GM18909 (cell line): Measurements from ENCODE around the gene PTPRM.

ENCODE experiments used
- ATAC-seq: cut with Tn5 transposase; IDR thresholded peaks from one replicate; pipeline ENCODE4 v1.9.1; 2021; ENCODE audit warnings: mild to moderate bottlenecking; ENCODE audit not compliant: unreplicated experiment, poor library complexity

The PTPRM gene

GRCh38 chr18:8386669-8387380 lies 819.7 kb downstream of the PTPRM start:
- ATAC-seq: no peak

DNA sequence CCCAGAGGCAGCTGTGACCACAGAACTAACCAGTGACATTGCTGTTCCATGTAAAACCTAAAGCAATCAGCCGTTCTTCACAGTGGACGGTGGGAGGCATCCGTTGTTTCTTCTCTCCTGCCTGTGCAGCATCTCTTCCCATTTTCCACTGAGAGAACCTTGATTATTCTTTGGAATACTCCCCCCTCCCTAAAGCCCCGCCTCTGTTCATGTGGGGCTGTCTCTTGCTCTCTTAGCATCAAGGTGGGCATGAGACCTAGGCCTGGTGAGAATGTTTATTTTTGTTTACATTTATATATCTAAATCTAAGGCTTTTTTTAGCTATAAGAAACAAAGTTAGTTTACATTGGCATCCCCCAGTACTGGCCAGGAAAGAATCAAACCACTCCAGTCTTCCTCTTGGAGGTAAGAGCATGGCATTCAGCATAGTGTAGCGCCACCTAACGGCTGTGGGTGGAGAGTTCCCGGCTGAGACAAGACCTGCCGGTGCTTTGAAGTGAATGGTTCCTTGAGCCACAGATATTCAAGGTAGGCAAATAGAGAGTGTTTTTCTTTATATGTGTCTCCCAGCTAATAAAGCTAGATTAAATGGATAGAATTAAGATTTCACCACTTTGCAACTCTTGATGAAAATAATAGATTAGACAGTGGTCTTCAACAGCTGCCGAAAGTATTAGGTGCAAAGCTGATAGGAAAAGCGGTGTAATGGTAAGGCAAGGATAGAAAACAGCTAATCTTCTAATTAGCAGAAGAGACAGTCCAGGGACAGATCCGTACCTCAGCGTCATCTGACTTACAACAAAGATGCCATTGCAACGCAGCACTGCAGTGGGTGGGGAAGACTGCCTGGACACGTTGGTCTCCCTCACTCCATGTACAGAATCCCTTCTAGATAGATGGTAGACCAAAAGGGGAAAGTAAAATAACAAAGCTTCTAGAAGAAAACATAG lies 822.5 kb downstream of the PTPRM start:
- ATAC-seq: no peak

DNA sequence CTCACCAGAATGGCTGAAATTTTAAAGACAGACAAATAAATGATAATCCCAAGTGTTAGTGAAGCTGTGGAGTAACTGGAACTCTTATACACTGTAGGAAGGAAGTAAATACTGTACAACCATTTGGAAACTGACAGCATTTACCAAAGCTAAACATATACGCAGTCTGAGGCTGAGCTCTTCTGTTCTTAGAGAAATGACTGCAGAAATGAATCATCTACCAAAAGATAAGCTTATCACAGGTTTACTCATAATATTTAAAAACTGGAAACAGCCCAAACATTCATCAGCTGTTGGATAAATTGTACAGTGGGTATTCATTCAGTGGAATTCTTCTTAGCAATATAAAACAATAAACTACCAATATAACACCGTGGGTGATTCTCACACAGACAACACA lies 824.0 kb downstream of the PTPRM start:
- ATAC-seq: no peak

DNA sequence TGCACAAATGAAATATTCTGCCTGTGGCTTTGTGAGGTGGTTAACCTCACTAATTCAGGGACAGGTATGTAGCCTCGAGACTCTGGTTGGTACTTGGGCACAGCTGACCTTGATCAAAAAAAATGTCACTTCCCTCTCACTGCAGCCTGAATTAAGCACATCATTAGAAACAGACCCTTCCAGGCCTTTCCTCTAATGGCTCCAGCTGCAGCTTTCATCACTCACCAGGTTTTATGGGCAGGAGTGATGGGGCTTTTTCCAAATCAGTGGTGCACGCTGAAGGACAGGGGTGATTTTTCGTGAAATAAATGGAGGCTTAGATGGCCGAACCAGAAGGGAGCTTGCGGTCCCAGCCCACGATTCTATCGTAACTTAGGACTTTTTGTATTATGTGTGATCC lies 829.1 kb downstream of the PTPRM start:
- ATAC-seq: no peak

DNA sequence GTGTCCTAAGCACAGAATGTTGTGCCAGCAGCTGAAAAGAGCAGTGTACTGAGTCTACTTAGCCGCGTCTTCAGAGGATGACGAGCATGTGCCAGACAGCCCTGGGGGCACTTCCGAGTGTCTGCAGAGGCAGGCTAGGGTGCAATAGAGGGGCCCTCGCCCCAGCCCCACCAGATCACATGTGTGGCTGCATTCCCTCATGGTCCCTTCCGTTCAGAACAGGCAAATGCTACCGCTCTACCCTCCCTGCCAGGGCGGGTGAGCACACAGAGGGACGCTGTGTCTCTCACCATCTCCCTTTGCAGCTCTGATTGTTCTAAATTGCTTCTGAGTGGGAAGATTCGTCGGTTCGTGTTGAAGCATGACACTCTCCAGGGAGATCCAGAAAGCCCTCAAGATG lies 829.9 kb downstream of the PTPRM start:
- no peak for ATAC-seq

GRCh38 chr18:8399138-8399537 lies 832.0 kb downstream of the PTPRM start:
- ATAC-seq: no peak

- ATAC-seq: no peak
These were observed 833.2 kb downstream of the PTPRM start for GRCh38 chr18:8400193-8400752.

DNA sequence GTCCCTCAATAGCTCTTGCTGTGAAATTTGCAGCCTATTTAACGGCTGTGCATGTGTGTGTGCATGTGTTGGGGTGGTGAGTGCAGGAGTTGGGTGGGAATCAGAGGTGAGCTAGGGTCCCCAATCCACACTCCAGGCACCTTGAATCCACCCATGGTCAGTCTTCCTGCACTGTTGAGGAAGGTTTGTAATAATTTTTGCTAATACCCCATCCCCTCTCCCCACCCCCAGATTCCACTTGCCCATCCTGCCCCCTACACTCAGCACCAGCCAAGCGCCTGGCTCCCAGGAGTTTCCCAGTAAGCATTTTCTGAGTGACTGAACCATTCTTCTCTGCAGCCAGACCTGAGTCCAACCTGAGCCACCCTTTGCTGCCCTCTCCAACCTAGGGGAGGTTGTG lies 833.7 kb downstream of the PTPRM start:
- ATAC-seq: no peak

GRCh38 chr18:8401606-8402005 lies 834.5 kb downstream of the PTPRM start:
- ATAC-seq: no peak

DNA sequence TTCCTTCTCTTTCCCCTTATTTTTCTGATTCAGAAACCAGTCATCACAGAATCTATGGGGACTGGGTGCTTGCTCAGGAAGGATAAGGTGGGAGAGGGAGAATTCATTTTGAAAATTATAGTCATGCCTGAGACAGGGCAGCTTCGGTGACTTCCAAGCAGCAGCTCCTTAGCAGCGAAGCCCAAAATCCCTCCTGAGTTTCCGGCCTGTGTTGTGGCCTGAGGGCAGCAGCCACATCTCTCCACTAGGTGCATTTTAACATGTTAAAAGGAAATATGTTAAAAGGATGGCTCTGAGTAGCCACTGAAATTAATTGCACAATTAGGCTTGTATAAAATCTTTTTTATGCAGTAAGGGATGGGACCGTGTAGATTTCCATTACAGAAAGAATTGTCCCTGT lies 835.1 kb downstream of the PTPRM start:
- ATAC-seq: no peak

DNA sequence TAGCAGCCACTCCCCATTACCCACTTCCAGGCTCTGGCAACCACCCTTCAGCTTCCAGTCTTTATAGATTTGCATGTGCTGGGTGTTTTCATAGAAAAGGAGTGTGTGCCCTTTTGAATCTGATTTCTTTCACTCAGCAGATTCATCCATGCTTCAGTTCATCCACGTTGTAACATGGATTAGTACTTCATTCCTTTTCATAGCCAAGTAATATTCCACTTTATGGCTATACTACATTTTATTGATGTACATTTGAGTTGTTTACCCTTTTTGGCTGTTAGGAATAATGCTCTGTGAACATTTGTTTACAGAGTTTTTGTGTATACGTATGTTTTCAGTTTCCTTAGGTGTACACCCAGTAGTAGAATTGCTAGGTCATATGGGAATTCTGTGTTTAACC lies 836.6 kb downstream of the PTPRM start:
- ATAC-seq: no peak

GRCh38 chr18:8406186-8406867 lies 839.2 kb downstream of the PTPRM start:
- no peak for ATAC-seq

GRCh38 chr18:8406868-8407250 lies 839.7 kb downstream of the PTPRM start:
- ATAC-seq: no peak

DNA sequence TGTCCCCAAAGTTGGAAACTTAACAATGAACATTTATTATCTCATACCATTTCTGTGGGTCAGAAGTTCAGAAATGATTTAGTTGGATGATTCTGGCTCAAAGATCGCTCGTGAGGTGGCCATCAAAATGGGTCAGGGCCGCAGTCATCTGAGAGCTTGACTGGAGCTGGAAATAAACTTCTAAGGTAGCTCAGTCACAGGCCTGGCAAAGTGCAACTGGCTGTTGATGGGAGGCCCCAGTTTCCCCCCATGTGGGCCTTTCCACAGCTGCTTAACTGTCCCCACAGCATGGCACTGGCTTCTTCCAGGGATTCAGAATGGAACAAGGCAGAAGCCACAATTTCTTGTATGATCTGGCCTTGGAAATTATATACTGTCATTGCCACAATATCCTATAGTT lies 842.0 kb downstream of the PTPRM start:
- ATAC-seq: no peak

DNA sequence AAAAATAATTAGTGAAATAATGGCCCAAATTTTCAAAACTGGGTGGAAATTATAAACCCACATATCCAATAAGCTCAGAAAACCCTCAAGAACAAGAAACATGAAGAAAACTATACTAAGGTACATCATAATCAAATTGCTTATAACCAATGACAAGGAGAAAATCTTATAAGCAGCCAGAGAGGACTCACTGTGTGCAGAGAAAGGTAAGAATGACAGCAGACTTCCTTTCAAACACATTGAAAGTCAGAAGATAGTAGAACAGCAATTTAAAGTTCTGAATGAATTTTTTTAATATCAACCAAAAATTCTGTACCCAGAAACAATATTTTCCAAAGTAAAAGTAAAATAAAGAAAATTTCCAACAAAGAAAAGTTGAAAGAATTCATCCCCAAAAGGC lies 844.4 kb downstream of the PTPRM start:
- ATAC-seq: no peak

GRCh38 chr18:8412117-8412516 lies 845.0 kb downstream of the PTPRM start:
- no peak for ATAC-seq

- no peak for ATAC-seq
These were observed 846.1 kb downstream of the PTPRM start for GRCh38 chr18:8413189-8413588.

GRCh38 chr18:8413751-8414150 lies 846.6 kb downstream of the PTPRM start:
- no peak for ATAC-seq

- ATAC-seq: no peak
These were observed 849.3 kb downstream of the PTPRM start for GRCh38 chr18:8416212-8417019.

- no peak for ATAC-seq
These were observed 855.3 kb downstream of the PTPRM start for GRCh38 chr18:8422391-8422790.
